GM12873 (cell line): ENCODE measurements around the gene RCL1.

Experiments used
- TF ChIP-seq, protein P1 (sequence below): IDR thresholded peaks from 2 replicates; pipeline ENCODE4 v1.5.1; 2012; ENCODE audit warnings: low read depth, mild to moderate bottlenecking, moderate library complexity, low read length, control low read depth; ENCODE audit not compliant: insufficient read depth; ENCODE audit errors: missing control alignments

The RCL1 gene

DNA sequence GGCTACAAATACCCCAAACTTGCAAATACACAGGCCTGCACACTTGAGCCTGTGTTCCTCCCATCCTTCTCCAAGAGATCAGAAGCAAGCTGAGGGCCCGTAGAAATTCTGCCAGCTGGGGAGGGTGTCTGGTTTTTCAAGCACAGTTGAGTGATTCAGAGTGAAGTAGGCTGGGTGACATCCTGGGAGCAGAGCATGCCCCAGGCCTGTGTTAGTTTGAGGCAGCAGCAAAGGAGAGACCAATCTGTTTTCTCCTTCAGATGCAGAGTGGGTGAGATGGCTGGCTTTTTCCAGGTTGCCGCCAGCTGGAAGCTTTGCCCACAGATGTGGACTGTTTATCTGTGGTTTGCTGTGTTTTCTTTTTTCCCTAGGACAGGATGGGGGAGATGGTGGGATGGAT lies 63.1 kb downstream of the RCL1 start:
- TF ChIP-seq, protein P1, sequence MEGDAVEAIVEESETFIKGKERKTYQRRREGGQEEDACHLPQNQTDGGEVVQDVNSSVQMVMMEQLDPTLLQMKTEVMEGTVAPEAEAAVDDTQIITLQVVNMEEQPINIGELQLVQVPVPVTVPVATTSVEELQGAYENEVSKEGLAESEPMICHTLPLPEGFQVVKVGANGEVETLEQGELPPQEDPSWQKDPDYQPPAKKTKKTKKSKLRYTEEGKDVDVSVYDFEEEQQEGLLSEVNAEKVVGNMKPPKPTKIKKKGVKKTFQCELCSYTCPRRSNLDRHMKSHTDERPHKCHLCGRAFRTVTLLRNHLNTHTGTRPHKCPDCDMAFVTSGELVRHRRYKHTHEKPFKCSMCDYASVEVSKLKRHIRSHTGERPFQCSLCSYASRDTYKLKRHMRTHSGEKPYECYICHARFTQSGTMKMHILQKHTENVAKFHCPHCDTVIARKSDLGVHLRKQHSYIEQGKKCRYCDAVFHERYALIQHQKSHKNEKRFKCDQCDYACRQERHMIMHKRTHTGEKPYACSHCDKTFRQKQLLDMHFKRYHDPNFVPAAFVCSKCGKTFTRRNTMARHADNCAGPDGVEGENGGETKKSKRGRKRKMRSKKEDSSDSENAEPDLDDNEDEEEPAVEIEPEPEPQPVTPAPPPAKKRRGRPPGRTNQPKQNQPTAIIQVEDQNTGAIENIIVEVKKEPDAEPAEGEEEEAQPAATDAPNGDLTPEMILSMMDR, result no peak

- TF ChIP-seq, protein P1, result no peak
Measured at GRCh38 chr9:4857163-4857810, 64.5 kb downstream of the RCL1 start.

- TF ChIP-seq, protein P1, result no peak
Measured at GRCh38 chr9:4859035-4859434, 66.3 kb downstream of the RCL1 start.

- TF ChIP-seq, protein P1, result no peak
Measured at GRCh38 chr9:4860383-4860782, 67.6 kb downstream of the RCL1 start.

- TF ChIP-seq, protein P1, result no peak
Measured at GRCh38 chr9:4861145-4861544, 68.4 kb downstream of the RCL1 start.

DNA sequence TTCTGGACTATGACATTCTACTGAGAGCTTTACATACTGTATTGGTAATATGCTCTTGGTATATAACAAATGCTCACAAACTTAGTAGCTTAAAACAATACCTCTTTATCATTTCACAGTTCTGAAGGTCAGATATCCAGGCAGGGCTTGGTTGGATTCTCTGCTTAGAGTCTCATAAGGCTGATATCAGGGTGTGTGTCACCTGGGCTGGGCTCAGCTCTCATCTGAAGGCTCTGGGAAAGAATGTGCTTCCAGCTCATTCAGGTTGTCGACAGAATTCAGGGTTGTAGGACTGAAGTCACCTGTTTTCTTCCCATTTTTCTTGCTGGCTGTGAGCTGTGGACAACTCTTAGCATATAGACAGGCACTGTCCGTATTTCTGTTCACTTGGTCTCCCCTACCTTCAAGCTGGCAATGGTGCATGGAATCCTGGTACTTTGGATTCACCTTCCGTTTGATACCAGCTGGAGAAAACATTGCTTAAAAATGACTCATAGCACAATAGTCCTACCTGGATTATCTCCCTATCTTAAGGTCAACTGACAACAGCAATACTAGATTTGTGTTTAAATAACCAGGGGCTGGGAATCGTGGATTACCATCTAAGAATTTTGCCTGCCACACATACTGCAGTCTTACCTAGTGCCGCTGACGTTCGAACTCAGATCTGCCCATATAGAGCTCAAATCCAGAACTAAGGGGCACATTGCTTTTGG lies 69.2 kb downstream of the RCL1 start:
- TF ChIP-seq, protein P1, result no peak

- TF ChIP-seq, protein P1, result no peak
Measured at GRCh38 chr9:4862506-4863250, 69.9 kb downstream of the RCL1 start.
